ENCODE results near the gene SLC43A2.

Gene SLC43A2

GRCh38 chr17:1638171-1638590 is 9.5 kb upstream of the SLC43A2 start:
- Mint-ChIP-seq H3K4me3 (no peak overlapping the region), H3K9me3 (no peaks in the 10 kb centered on the region), H3K27me3 (peaks cover 3% of the 10 kb centered on the region), H3K27ac (no peak overlapping the region), H3K4me1 (peaks cover 3% of the 10 kb centered on the region), H3K36me3 (no peaks in the 10 kb centered on the region)
- DNase-seq: no peak
- CTCF ChIA-PET: interaction anchor here (1.3 kb wide), 1 partner anchor 9 kb away, joined by 3 read pairs; no protein-coding TSS in a partner anchor

GRCh38 chr17:1636732-1637285 is 8.2 kb upstream of the SLC43A2 start:
- no peaks in the 10 kb centered on the region for H3K4me1 Mint-ChIP-seq
- H3K27ac Mint-ChIP-seq: no peak overlapping the region
- no peaks in the 10 kb centered on the region for H3K36me3 Mint-ChIP-seq
- no peak overlapping the region for H3K4me3 Mint-ChIP-seq
- CTCF ChIA-PET: interaction anchor here (0.6 kb wide), 1 partner anchor 272 kb away, joined by 3 read pairs; no protein-coding TSS in a partner anchor
- no peaks in the 10 kb centered on the region for H3K9me3 Mint-ChIP-seq
- H3K27me3 Mint-ChIP-seq: peaks cover 13% of the 10 kb centered on the region
- DNase-seq: no peak

- Mint-ChIP-seq H3K4me1 (no peaks in the 10 kb centered on the region), H3K27me3 (peaks cover 23% of the 10 kb centered on the region), H3K9me3 (no peaks in the 10 kb centered on the region), H3K4me3 (no peak overlapping the region), H3K27ac (no peak overlapping the region), H3K36me3 (no peaks in the 10 kb centered on the region)
- no peak for DNase-seq
- CTCF ChIA-PET: no interaction called here
Measured at GRCh38 chr17:1635675-1636465, 7.2 kb upstream of the SLC43A2 start.

GRCh38 chr17:1634841-1635650 is 6.4 kb upstream of the SLC43A2 start:
- H3K4me3 Mint-ChIP-seq: no peak overlapping the region
- CTCF ChIA-PET: no interaction called here
- peaks cover 4% of the 10 kb centered on the region for H3K4me1 Mint-ChIP-seq

GRCh38 chr17:1630662-1631061 is 2.0 kb upstream of the SLC43A2 start:
- Mint-ChIP-seq H3K27me3 (peaks cover 72% of the 10 kb centered on the region), H3K27ac (no peak overlapping the region), H3K4me3 (peak overlapping the region; percentile 69)

More at GRCh38 chr17:1634841-1635650, 6.4 kb upstream of the SLC43A2 start:
- Mint-ChIP-seq H3K36me3 (no peaks in the 10 kb centered on the region), H3K9me3 (no peaks in the 10 kb centered on the region), H3K27ac (no peak overlapping the region), H3K27me3 (peaks cover 31% of the 10 kb centered on the region)
- DNase-seq: no peak

GRCh38 chr17:1629504-1630310 is 1.1 kb upstream of the SLC43A2 start:
- peak overlapping the region; percentile 69 for H3K4me3 Mint-ChIP-seq
- CTCF ChIA-PET: interaction anchor here (0.6 to 3.7 kb wide), 17 partner anchors 8 to 432 kb away, joined by 3 to 42 read pairs (median 4); partner anchors contain the start of genes INPP5K, PITPNA and RILP

More at GRCh38 chr17:1630662-1631061, 2.0 kb upstream of the SLC43A2 start:
- CTCF ChIA-PET: interaction anchor here (0.6 to 3.7 kb wide), 14 partner anchors 9 to 433 kb away, joined by 3 to 42 read pairs (median 4); partner anchors contain the start of genes INPP5K, PITPNA and RILP
- Mint-ChIP-seq H3K36me3 (no peaks in the 10 kb centered on the region), H3K9me3 (no peaks in the 10 kb centered on the region), H3K4me1 (peaks cover 26% of the 10 kb centered on the region)
- DNase-seq: no peak

GRCh38 chr17:1628856-1629503 is 346 bp upstream of the SLC43A2 start:
- H3K4me1 Mint-ChIP-seq: peaks cover 26% of the 10 kb centered on the region
- H3K27ac Mint-ChIP-seq: peak overlapping the region; percentile 80
- peaks cover 89% of the 10 kb centered on the region for H3K27me3 Mint-ChIP-seq
- DNase-seq: peak; percentile 93
- CTCF ChIA-PET: interaction anchor here (0.7 to 3.7 kb wide), 9 partner anchors 9 to 266 kb away, joined by 3 to 42 read pairs (median 4); partner anchors contain the start of genes INPP5K and RILP
- no peaks in the 10 kb centered on the region for H3K36me3 Mint-ChIP-seq
- peak overlapping the region; percentile 82 for H3K4me3 Mint-ChIP-seq
- H3K9me3 Mint-ChIP-seq: no peaks in the 10 kb centered on the region

More at GRCh38 chr17:1629504-1630310, 1.1 kb upstream of the SLC43A2 start:
- H3K27ac Mint-ChIP-seq: no peak overlapping the region
- no peaks in the 10 kb centered on the region for H3K9me3 Mint-ChIP-seq
- H3K36me3 Mint-ChIP-seq: no peaks in the 10 kb centered on the region
- DNase-seq: peak; percentile 86
- peaks cover 26% of the 10 kb centered on the region for H3K4me1 Mint-ChIP-seq
- peaks cover 82% of the 10 kb centered on the region for H3K27me3 Mint-ChIP-seq

- Mint-ChIP-seq H3K27me3 (peaks cover 86% of the 10 kb centered on the region), H3K4me3 (peak overlapping the region; percentile 59), H3K27ac (no peak overlapping the region), H3K36me3 (no peaks in the 10 kb centered on the region), H3K9me3 (no peaks in the 10 kb centered on the region), H3K4me1 (peaks cover 26% of the 10 kb centered on the region)
- CTCF ChIA-PET: interaction anchor here (1.0 kb wide), 1 partner anchor 21 kb away, joined by 4 read pairs; no protein-coding TSS in a partner anchor
- DNase-seq: no peak
Measured at GRCh38 chr17:1627182-1627981, 1.3 kb downstream of the SLC43A2 start.

- Mint-ChIP-seq H3K4me1 (peaks cover 26% of the 10 kb centered on the region), H3K36me3 (no peaks in the 10 kb centered on the region), H3K9me3 (no peaks in the 10 kb centered on the region), H3K4me3 (no peak overlapping the region), H3K27ac (no peak overlapping the region), H3K27me3 (peaks cover 75% of the 10 kb centered on the region)
- CTCF ChIA-PET: interaction anchor here (0.9 to 1.0 kb wide), 2 partner anchors 22 to 52 kb away, joined by 3 to 4 read pairs; no protein-coding TSS in a partner anchor
- DNase-seq: no peak
Measured at GRCh38 chr17:1626333-1626732, 2.3 kb downstream of the SLC43A2 start.

- no peak overlapping the region for H3K27ac Mint-ChIP-seq
- no peak for DNase-seq
- H3K27me3 Mint-ChIP-seq: peaks cover 68% of the 10 kb centered on the region
- H3K9me3 Mint-ChIP-seq: no peaks in the 10 kb centered on the region
- CTCF ChIA-PET: interaction anchor here (1.4 kb wide), 1 partner anchor 51 kb away, joined by 8 read pairs; no protein-coding TSS in a partner anchor
- no peak overlapping the region for H3K4me3 Mint-ChIP-seq
- H3K36me3 Mint-ChIP-seq: no peaks in the 10 kb centered on the region
- peaks cover 25% of the 10 kb centered on the region for H3K4me1 Mint-ChIP-seq
Measured at GRCh38 chr17:1625581-1625980, 3.1 kb downstream of the SLC43A2 start.

- H3K4me3 Mint-ChIP-seq: no peak overlapping the region
- no peak overlapping the region for H3K27ac Mint-ChIP-seq
- peaks cover 22% of the 10 kb centered on the region for H3K4me1 Mint-ChIP-seq
- H3K27me3 Mint-ChIP-seq: peaks cover 63% of the 10 kb centered on the region
- H3K9me3 Mint-ChIP-seq: no peaks in the 10 kb centered on the region
- CTCF ChIA-PET: interaction anchor here (0.7 to 1.4 kb wide), 2 partner anchors 8 to 51 kb away, joined by 3 to 8 read pairs; no protein-coding TSS in a partner anchor
- DNase-seq: no peak
- no peaks in the 10 kb centered on the region for H3K36me3 Mint-ChIP-seq
Measured at GRCh38 chr17:1625053-1625452, 3.6 kb downstream of the SLC43A2 start.

- Mint-ChIP-seq H3K36me3 (no peaks in the 10 kb centered on the region), H3K27me3 (peaks cover 58% of the 10 kb centered on the region), H3K4me3 (no peak overlapping the region), H3K9me3 (no peaks in the 10 kb centered on the region), H3K27ac (no peak overlapping the region), H3K4me1 (peaks cover 20% of the 10 kb centered on the region)
- no peak for DNase-seq
- CTCF ChIA-PET: interaction anchor here (0.7 to 1.4 kb wide), 2 partner anchors 9 to 50 kb away, joined by 3 to 8 read pairs; no protein-coding TSS in a partner anchor
Measured at GRCh38 chr17:1624650-1625049, 4.0 kb downstream of the SLC43A2 start.

All from activated naive CD4-positive, alpha-beta T cell treated with anti-CD3 and anti-CD28 coated beads, Interleukin-2, amount 10 ng/mL, durations not matched to agents 7 days and 5 days (primary cell).